Nucleus accumbens (tissue), 56 donors: ENCODE results near the gene ADD2.
"Not testable (repeated sequence)": the region's sequence is repeated elsewhere in the genome, so short reads cannot be mapped to it uniquely, and the experiment has no call there.

ENCODE experiments used
- DNase-seq, 56 donors: peaks; one replicate each; lab custom pipeline; 2025; lab: John Stamatoyannopoulos, UW

The ADD2 gene

DNA sequence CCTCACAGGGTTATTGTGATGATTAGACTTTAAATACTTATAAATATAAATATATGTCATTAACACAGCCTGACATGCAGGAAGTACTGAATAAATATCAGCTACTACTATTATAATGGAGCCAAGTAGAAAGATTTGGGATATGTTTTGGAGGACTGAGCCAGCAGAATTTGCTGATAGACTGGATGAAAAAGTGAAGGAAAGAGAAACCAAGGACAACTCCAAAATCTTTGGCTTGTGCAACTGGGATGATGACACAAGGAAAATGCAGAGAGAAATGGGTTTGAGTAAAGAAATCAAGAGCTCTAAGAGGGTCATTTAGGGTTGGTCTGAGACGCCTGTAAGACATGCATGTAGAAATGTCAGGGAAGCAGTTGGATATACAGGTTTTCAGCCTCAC, 15.6 kb downstream of the ADD2 start:
- no peak for DNase-seq

DNA sequence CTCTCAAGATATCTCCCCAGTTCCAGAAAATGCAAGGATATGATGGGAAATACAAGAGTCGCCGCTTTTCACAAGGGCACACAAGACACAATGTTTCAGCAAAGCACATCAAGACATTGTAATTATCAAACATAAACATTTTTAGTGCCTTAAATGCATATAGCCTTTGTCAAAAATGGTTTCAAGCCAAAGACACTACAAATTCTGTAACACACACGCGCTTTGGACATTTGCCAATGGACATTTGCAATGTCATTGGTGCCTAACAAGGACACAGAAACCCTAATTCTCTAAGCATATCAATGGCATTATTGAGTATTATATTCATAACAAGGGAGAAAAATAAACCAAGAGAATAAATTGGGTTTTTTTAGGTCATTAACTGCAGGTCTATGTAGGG, 16.1 kb downstream of the ADD2 start:
- no peak for DNase-seq

DNA sequence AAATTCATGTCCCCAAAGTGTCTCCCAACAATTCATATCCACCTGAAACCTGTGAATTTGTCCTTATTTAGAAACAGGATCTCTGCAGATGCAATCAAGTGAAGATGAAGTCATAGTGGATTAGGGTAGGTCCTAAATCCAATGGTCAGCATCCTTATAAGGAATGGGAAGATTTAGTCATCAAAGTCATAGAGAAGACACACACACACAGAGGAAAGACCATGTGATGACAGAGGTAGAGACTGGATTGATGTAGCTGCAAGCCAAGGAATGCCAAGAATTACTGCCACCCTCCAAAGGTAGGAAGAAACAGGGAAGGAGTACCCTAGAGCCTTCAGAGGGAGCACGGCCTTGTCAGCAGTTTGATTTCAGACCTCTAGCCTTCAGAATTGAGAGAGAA, 17.7 kb downstream of the ADD2 start:
- no peak for DNase-seq

DNA sequence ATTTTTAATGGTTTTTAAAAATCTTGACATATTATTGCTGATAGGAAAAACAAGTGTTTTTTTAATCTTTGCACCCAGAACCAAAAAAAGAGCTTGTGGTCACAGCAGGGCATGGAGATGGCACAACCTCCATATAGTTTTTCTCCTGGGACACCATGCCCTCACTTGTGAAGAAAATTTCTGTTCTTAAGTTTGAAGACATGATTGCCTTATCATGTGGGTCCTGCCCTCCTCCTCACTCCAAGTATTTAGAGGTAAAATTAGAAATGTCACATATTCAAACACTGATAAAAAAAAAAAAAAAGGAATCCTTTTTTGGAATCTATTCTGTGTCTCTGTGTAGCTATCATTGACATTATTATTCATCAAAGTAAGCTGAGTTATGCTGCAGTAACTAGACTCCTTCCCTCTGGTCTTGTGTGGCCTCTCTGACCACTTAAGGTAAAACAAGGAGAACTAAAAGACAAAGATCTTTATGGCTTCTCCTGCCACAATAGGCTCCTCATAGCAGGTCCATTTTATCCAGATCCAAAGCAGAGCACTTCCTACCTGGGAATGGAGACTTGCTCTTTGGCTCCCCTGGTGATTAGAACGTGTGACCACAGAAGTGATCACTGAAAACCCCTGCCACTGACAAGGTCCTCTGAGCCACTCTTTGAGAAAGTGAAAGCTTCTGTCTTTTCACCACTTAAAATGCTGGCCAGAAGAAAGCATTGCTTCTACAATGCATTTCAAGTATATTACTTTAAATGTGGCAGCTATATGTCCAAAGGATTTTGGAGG, 19.8 kb downstream of the ADD2 start:
- peak in 1 of 56 donors; percentile 10 for DNase-seq

GRCh38 chr2:70747284-70747683, 20.7 kb downstream of the ADD2 start:
- DNase-seq, result no peak

GRCh38 chr2:70746094-70746974, 21.7 kb downstream of the ADD2 start:
- DNase-seq, result peak in 2 of 56 donors; percentile 8 to 34

DNA sequence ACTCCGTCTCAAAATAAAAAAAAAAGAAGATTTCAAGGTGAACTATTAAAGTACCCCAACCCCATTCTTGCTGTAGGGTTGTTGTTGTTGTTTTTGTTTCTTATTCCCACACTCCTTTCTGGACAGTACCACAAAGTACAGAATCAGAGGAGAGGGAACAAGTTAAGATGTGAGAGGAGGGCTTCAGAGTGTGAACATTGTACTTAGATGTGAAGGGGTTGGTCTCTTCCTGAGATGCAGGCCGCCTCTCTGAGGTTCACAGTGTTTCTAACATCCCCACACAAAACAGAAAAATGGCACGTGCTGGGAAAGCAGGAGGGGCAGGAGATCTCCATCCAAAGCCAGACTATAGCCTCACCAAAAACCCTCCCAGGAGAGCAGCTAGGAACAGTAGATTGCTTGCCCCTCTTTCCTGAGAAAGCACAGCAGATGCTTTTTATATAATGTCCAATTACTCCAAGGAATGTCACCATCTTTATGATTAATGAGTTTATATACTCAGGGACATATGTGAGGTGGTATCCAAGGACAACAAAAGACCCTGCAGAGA, 22.6 kb downstream of the ADD2 start:
- no peak for DNase-seq

DNA sequence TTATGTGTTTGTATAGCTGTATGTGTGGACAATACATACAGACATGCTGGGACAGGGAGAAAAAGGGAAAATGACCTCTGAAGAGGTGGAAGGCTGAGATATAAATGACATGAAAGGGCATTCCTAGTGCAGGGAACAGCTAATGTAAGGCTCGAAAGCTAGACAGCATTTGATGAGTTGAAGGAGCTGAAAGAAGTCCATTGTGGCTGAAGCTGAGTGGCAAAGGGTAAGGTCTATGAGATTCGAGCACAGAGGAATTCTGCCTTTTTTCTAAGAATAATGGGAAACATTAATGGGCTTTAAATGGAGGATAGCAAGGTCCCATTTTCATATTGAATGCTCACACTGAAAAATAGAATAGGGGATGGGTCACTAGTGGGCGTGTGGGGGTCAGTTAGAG, 23.6 kb downstream of the ADD2 start:
- DNase-seq, result no peak

DNA sequence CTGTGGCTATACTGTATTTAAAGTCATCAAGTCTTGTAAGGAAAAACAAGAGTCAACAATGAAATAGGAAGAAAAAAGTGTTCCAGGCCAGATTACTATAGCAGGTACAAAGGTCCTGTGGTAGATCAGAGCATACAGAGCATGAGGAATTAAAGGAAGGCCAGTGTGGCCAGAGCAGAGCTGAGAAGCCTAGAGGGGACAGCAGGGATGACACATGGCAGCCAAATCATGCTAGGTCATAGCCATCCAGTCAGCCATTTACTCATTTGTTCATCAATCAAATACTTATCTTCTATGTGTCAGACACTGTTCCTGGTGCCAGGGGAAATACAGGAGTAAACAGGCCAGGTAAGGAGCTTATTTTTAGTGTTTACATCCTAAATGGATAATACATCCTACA, 24.3 kb downstream of the ADD2 start:
- no peak for DNase-seq

- no peak for DNase-seq
These were observed 24.9 kb downstream of the ADD2 start for GRCh38 chr2:70743068-70743467.

- DNase-seq, result not testable (repeated sequence)
These were observed 28.5 kb downstream of the ADD2 start for GRCh38 chr2:70739492-70739891.

- no peak for DNase-seq
These were observed 29.8 kb downstream of the ADD2 start for GRCh38 chr2:70738159-70738558.

DNA sequence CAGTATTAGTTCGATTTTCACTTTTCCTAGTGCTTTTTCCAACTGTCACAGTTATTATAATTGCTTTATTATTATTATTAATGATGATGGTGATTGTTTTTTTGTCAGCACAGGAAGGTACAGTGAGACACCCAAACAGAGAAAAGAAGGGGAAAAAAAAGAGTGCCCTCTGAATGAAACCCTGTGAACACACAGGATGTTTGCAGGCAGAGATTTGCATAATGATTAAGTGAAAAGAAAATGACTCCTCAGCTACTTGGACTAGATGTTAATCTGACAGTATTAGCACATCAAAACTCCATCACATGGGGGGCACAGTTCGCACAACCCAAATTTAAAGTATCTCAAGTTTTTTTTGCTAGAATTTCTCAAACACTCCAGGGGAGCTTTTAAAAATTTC, 32.9 kb downstream of the ADD2 start:
- no peak for DNase-seq

DNA sequence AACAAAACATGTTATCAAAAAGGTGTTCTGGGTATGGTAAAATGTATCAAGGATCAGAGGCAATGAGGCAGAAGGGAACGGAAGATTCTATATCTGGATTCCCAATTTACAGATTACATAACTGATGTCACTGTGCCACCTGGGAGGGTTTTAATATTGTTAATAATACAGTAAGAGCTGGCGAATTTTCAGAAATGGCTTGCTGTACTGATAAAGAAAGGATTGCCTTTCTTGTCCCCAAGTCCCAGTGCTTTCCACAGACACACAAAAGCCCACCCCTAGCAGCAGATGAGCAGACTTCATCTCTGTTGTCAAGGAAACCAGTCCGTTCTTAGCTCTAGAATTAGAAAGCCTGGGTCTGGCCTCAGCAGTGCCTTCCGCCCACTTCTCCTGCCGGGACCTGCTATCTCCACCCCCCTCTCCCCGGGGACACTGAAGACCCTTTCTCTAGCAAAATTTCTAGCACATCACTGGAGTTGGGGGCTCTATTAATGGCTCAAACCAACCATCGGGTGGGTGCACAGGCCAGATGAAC, 34.3 kb downstream of the ADD2 start:
- DNase-seq, result peak in 5 of 56 donors; percentile 19 to 31 (median 26)

- peak in 4 of 56 donors; percentile 11 to 38 (median 16) for DNase-seq
These were observed 35.0 kb downstream of the ADD2 start for GRCh38 chr2:70732766-70733645.

GRCh38 chr2:70730730-70731129, 37.3 kb downstream of the ADD2 start:
- no peak for DNase-seq

DNA sequence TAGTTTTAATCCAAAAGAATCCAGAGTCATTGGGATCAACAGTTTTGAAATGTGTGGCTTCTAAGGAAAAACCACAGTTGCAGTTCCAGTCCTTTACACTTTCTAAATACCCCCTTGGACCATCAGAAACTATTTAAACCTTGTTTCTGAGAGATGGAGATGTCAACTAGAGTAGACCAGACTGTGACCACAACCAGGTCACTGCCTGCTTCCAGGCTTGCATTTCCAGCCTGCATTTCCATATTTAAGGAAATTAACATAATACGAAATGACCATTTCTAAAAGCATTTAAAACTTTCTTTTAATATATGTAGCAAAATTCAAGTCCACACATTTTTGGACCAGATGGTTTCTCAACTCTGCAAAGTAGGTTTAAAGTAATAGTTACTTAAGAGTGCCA, 38.4 kb downstream of the ADD2 start:
- DNase-seq, result no peak

DNA sequence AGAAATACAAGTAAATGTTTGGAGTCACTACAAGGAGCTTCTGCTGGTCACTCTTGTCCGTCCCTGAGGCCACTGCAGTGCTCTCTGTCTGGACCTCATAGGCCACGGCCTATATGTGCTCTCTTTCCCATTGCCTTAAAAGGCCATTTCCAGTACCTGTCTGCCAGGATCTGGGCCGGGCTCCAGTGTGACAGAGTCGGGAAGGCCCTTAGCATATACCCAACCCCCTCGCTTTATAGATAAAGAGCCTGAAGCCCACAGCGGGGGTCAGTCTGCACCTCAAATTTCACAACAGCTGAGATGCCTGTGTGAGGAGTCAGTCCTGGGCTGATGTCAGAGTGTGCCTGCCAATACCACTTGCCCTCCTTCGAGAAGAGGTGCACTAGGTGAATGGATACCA, 39.9 kb downstream of the ADD2 start:
- DNase-seq, result no peak

GRCh38 chr2:70726947-70727725, 40.9 kb downstream of the ADD2 start:
- DNase-seq, result no peak
